ENCODE measurements around the gene EFHD2. TPM values are rescaled to one million over a fixed set of nuclear protein-coding genes. Genes with fewer than 3 reads are reported as not detected.

Gene EFHD2
- total RNA-seq, 2 donors from 2014 or later = 69.9 to 281 TPM

GRCh38 chr1:15402809-15403450 lies 6.8 kb upstream of the EFHD2 start:
- intact Hi-C loops (cut with DNase I) = no loop called here
- Histone ChIP-seq H3K27me3 (replicated peaks; ENCODE audit: insufficient read depth) (no peaks in the 10 kb centered on the region), H3K4me3 (no peak overlapping the region), H3K27ac (no peak overlapping the region), H3K36me3 (no peaks in the 10 kb centered on the region), H3K9me3 (no peaks in the 10 kb centered on the region), H3K4me1 (replicated peaks) (no peaks in the 10 kb centered on the region)
- TF ChIP-seq POLR2A (IDR thresholded peaks at IDR 0.05) = no peak
- TF ChIP-seq POLR2AphosphoS5 (IDR thresholded peaks at IDR 0.05) = no peak
- no peak for TF ChIP-seq CTCF (IDR thresholded peaks at IDR 0.05)
- no peak for DNase-seq (ENCODE audit: low spot score)
- WGBS = 96% methylated on average over 5 of the region's 5 CpGs

DNA sequence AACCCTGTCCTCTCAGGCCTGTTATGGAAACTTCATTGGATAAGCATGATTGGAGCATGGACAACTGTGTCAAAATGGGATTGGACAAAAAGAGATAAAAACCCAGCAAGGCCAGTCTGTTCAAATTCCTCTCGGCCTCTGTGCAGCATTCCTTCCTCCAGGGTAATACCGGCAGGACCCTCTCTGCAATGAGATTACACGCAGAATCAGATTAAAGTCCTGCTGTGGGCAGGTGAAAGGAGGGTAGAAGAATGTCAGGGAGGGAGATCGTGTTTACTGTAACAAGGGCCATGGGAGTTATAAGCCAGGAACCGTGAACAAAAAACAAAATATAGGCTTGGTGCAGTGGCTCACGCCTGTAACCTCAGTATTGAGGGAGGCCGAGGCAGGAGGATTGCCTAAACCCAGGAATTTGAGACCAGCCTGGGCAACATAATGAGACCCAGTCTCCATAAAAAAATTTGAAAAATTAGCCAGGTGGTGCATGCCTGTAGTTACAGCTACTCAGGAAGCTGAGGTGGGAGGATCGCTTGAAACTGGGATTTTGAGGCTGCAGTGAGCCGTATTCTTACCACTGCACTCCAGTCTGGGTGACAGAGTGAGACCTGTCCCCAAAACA lies 5.6 kb upstream of the EFHD2 start:
- H3K9me3 ChIP-seq = no peaks in the 10 kb centered on the region
- H3K27me3 ChIP-seq (replicated peaks; ENCODE audit: insufficient read depth) = no peaks in the 10 kb centered on the region
- TF ChIP-seq POLR2AphosphoS5 (IDR thresholded peaks at IDR 0.05) = no peak
- TF ChIP-seq POLR2A (IDR thresholded peaks at IDR 0.05) = no peak
- TF ChIP-seq CTCF (IDR thresholded peaks at IDR 0.05) = no peak
- H3K4me3 ChIP-seq = no peak overlapping the region
- no peak overlapping the region for H3K27ac ChIP-seq
- no peaks in the 10 kb centered on the region for H3K36me3 ChIP-seq
- H3K4me1 ChIP-seq (replicated peaks) = no peaks in the 10 kb centered on the region
- intact Hi-C loops (cut with DNase I) = no loop called here
- no peak for DNase-seq (ENCODE audit: low spot score)
- WGBS = 95% methylated on average over 9 of the region's 9 CpGs

DNA sequence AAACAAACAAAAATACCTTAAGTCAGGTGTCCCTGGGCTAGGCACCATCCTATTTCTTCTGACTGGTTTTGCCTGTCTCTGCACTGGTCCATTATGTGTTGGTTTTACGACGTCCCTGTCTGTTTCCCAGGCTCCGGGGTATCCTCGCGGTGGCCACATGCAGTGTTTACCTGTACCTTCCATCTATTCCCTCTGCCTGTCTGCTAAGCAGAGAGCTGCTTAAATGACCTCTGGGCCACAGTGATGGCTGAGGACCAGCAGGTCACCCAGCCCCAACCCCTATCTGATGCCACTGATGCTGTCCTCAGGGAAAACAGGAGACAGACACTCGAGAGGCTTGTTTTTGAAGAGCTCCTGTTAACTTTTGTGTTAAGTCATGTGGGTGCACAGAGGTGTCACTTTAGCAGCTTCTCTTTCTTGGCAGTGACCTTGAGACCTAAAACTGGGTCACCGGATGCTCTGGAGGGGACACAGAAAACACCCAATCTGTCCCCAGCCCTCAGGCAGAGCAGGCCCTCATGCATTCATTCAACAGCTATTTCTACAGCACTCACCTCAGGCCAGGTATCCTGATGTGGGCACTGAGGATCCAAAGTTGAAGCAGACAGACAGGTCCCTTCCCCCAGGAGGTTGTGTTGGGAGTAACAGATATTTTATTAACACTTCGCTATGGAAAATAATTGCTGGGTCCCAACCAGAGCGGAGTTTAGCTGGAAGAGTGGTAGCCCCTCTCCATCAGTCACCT lies 4.4 kb upstream of the EFHD2 start:
- Histone ChIP-seq H3K4me1 (replicated peaks) (no peaks in the 10 kb centered on the region), H3K36me3 (no peaks in the 10 kb centered on the region), H3K9me3 (no peaks in the 10 kb centered on the region), H3K4me3 (no peak overlapping the region), H3K27ac (no peak overlapping the region), H3K27me3 (replicated peaks; ENCODE audit: insufficient read depth) (no peaks in the 10 kb centered on the region)
- intact Hi-C loops (cut with DNase I) = loop anchor here (5.0 kb wide), 1 partner anchor 63 kb away; no protein-coding TSS in a partner anchor
- WGBS = 84% methylated on average over 9 of the region's 9 CpGs
- DNase-seq (ENCODE audit: low spot score) = no peak
- TF ChIP-seq CTCF (IDR thresholded peaks at IDR 0.05) (no peak), POLR2A (IDR thresholded peaks at IDR 0.05) (no peak), POLR2AphosphoS5 (IDR thresholded peaks at IDR 0.05) (no peak)

DNA sequence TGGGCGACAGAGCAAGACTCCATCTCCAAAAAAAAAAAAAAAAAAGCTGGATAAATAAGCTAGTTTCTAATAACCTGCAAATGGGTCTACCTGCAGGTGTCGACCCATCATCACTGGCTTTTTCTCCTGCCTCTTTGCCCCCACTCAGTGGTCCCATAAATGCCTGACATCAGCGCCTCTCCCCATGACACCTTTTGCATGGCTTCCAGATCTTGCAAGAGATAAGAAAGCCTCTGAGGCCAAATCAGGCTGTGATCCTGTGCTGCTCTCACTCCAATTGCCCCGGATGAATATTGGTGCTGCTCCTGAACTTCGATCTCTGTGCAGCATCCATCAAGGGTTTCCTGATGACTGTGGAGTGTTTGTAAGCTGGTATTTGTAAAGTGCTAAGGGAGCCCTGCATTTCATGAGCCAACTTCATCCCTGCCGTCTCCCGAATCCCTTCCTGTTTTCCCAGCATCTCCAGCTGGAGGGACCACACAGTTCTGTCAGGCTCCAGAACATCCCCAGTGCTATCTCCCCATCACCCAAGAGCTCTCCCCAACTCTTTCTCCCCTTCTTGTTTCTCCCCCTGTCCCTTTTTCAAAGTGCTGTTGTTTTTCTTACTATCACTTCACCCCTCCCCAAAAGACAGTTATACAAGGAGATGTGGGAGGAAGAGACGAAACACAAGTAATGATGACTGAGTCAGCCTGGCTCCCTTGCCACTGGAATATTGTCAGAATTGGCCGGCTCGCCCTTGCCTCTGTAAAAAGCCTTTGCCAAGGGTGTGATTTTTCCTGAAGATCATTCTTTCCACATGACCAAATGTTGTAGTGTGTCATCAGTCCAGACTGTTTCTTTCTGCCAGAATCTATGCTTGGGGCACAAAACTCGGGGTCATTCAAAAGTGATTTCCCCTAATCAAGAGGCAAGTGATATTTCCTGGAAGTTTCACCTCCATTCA lies 2.8 kb upstream of the EFHD2 start:
- TF ChIP-seq POLR2A (IDR thresholded peaks at IDR 0.05) (no peak), POLR2AphosphoS5 (IDR thresholded peaks at IDR 0.05) (peak; percentile 45), CTCF (IDR thresholded peaks at IDR 0.05) (no peak)
- no peaks in the 10 kb centered on the region for H3K27me3 ChIP-seq (replicated peaks; ENCODE audit: insufficient read depth)
- no peak overlapping the region for H3K27ac ChIP-seq
- no peak for DNase-seq (ENCODE audit: low spot score)
- H3K9me3 ChIP-seq = no peaks in the 10 kb centered on the region
- no peaks in the 10 kb centered on the region for H3K36me3 ChIP-seq
- no peak overlapping the region for H3K4me3 ChIP-seq
- peaks cover 6% of the 10 kb centered on the region for H3K4me1 ChIP-seq (replicated peaks)
- 50% methylated on average over 11 of the region's 11 CpGs for WGBS
- intact Hi-C loops (cut with DNase I) = loop anchor here (5.0 kb wide), 1 partner anchor 65 kb away; no protein-coding TSS in a partner anchor

Data from prostate gland (tissue), 2 donors.